Fibroblast of skin of left quadriceps (primary cell): Measurements from ENCODE around the gene ICAM4.
"Not testable (repeated sequence)": the region's sequence is repeated elsewhere in the genome, so short reads cannot be mapped to it uniquely, and the experiment has no call there.

Source experiments
- DNase-seq, 2 experiments: peaks; one replicate each; pipeline ENCODE4 v3.0.0-alpha.2; 2013; ENCODE audit warnings: low read depth in 2 of 2

Gene ICAM4

DNA sequence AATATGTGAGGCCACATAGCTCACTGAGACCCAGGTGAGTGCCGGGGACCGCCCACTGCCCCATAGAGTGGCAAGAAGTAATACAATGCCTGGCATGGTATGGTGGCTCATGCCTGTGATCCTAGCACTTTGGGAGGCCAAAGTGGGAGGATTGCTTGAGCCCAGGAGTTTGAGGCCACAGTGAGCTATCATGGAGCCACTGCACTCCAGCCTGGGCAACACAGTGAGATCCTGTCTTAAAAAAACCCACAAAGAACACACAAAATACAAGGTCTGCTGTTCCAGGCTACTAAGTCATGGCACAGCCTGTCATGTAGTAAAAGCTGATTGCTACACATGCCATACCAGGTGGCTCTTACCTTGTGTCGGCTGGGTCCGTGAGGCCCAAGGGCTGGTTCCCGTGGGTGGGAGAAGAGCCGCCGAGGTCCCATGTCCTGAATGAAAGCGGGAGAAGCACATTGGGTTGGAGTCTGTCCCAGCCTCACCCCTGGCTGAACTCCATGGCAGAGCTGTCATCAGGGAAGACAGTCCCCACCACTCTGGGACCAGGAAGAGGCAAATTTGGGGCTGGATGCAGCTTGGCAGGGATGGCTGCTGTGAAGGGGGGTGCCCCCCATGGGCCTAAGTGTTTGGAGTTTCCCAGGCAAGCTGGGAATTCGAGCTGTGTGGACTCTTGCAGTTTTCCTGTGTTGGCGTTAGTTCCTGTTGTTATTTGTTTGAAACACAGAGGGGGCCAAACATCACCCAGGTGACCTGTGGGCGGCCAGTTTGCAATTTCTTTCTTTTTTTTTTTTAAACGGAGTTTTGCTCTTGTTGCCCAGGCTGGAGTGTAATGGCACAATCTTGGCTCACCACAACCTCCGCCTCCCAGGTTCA is 32.3 kb downstream of the ICAM4 start:
- no peak for DNase-seq

DNA sequence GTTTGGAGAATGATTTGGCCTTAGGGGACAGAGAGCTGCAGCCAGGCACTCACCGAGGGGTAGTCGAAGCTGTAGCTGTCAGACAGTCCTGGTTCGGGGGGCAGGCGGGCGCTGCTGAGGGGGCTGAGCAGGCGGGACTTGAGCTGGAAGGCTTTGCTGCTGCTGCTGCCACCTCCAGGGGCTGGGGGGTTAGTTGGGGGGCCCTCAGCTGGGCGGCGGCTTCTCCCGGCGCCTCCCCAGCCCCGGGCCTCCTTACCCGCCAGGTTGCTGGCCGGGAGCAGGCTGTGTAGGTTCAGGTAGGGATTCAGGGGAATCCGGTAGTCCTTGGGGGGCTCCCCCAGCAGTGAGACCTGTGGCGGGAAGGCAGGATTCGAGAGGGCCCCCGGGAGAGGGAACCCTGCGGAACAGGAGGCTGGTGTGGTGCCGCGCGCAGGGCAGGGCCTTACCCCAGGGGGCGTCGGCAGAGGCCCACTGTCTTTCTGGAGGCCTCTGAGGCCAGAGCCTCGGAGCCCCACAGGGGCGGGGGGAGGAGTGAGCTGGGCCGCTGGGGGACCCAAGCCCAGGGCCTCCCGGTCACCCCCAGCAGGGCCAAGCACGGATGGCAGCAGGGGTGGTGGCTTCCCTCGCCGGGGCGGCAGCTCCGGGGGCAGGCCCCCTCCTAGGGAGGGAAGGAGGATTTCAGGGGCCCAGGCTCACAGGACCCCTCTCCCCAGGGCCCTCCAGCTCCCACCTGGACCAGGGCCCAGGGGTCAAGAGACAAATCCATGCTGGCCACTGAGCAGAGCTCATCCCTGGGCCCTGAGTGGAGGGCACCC is 34.1 kb downstream of the ICAM4 start:
- DNase-seq, result no peak

DNA sequence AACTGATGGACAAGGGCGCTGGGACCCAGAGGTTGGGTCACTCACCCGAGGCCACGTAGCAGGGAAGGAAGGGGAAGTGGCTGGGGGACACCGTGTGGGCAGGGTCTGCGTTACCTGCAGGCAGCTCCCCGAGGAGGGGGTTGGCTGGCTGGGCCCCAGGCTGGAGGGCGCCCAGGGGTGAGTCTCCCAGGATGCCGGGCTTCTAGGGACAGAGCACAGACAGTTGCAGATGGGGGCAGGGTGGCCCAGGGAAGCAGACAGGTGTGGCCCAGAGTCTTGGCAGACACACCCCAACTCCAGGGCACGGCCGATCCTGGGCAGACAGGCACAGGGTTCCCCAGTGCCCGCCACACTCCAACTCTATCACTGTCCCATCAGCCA is 34.7 kb downstream of the ICAM4 start:
- DNase-seq, result no peak

DNA sequence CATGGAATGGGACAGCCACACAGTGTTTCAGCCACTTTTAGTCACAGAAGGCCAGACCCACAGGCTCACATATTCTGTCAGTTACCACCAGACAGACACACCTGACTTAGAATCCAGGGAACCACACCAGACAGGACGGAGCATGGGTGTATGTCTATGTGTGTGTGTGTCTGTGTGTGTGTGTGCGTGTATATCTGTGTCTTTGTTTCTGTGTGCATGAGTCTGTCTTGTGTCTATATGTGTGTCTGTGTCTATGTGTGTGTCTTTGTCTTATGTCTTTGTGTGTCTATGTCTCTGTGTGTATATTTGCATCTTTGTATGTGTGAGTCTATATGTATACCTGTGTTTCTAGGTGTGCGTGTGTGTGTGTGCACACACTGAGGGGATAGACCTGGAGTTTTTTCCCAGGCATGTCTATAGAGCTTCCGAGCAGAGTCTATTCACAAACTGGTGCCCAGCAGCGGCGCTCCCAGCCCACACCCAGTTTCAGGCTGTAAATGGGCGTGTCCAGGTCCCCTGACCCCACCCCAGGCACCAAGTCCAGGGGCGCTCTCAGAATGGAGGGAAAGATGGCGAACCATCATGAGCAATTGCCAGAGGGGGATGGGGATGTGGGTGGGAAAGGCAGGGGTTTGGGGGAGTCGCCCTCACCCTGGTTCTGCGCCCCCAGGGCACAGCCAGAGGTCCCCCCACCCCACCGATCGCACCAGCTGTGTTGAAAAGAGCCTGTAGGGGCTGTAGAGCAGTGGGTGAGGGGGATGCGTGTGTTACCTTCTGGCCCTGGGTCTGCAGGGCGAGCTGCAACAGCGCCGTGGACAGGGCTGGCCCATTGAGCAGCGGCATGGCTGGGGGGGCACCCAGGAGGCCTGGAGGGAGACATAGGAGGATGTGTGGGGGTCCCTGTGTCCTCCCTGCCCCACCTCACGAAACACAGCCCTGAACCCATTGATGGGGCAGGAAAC is 35.4 kb downstream of the ICAM4 start:
- DNase-seq, result no peak

DNA sequence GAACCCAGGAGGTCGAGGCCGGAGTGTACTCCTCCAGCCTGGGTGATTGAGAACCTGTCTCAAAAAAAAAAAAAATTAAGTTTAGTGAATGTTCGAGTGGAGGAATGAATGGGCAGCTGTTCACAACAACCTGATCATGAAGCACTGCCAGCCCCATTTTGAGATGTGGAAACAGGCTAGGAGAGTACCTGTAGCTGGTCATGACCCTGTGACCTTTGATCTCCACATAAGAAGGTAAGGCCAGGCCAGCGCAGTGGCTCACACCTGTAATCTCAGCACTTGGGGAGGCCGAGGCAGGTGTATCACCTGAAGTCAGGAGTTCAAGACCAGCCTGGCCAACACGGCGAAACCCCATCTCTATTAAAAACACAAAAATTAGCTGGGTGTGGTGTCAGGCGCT is 39.0 kb downstream of the ICAM4 start:
- DNase-seq, result no peak

DNA sequence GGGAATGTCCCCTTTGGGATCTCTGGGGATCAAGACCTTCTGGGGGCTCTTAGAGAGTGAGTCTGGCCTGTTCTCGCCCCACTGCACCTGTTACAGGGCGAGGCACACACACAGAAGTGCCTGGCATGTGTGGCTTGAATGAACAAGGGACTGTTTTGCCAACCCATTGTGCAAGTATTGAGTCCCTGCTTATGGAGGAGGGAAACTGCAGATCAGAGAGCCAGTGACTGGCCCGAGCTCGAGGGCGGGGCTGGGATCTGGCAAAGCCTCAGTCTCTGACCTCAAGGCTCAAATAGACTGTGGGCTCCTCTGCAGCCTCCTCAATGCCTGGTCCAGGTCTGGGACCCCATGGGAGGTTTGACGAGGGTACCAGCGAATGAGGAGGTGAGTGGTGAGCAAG is 41.0 kb downstream of the ICAM4 start:
- no peak for DNase-seq

DNA sequence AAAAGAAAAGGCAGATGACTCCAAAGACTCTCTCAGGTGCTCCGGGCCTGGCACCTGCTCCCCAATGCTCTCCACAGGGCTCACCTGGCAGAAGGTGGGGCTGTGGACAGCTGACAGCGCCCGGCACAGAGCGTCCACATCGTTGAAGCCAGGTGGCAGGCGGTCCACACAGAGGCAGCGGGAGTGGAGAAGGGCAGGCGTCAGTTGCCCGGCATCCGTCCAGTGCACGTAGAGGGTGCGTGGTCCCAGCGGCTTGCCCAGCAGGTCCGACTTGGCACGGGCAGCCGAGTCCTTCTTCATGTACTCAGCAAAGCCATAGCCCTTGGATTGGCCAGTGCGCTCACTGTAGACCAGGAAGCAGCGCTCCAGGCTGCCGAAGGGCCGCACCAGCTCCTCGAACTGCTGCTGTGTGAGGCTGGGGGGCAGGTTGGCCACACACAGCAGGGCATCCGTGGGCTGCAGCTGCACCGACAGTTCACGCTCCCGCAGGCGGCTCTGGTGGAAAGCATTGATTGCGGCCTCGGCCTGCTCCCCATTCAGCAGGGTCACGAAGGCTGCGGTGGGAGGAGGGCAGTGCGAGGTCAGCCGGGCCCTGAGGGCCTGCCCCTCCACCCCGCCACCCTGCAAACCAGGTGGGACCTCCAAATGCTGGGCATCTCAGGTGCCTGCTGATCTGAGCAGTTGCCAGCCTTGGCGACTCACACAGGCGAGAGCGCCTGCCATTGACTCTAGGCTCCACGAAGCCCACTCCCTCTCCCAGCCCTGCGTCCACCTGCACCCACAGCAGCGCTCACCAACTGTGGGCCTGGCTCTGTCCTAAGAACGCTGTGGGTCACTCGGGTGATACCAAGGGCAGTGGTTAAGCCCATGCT is 42.0 kb downstream of the ICAM4 start:
- no peak for DNase-seq

DNA sequence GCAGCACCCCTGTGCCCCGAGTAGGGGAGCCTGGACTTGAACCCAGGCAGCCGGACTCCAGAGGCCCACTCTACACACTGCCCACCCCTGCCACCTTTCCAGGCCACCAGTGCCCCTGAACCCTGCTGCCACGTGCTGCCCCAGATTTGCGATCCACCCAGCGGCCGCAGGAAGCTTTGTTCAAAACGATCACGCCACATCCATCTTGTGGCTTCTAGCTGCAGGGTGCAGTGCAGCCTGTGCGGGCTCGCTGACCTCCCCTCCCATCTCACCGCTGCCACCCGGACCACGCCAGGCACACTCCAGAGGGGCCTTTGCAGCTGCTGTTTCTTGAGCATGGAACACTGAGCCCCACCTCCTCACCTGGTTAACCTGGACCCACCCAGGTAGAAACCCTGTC is 42.8 kb downstream of the ICAM4 start:
- DNase-seq, result no peak

DNA sequence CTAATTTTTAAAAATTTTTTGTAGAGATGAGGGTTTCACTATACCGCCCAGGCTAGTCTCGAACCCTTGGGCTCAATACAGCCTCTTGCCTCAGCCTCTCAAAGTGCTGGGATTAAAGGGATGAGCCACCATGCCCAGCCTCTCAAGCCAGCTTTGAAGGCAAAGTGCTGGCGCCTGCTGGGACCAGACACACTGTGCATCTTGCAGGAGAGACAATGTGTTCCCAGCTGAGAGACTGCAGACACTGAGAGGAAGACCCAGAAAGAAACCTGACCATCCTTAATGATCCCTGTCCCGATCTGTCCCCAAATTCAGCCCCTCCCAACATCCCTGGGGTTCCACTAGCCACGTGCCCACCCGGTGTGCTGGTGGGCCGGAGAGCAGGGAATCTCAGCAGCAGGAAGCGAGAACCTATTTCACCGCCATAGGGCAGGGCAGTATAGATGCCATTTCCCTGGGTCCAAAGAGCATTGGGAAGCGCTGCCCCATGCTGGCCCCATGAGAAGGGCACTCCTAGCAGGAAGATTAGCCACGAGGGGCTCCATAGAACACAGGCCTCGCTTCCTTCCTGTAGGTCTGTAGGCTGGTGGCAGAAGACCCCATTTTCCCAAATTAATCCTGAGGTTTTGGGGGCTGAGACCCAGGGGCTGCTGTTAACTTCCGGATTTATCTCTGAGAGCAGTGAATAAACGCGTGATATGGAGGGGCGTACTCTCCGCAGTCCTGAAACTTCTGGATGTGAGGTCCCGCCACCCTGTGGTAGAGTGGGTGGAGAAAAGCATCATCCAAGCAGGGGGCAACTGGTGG is 45.6 kb downstream of the ICAM4 start:
- no peak for DNase-seq

DNA sequence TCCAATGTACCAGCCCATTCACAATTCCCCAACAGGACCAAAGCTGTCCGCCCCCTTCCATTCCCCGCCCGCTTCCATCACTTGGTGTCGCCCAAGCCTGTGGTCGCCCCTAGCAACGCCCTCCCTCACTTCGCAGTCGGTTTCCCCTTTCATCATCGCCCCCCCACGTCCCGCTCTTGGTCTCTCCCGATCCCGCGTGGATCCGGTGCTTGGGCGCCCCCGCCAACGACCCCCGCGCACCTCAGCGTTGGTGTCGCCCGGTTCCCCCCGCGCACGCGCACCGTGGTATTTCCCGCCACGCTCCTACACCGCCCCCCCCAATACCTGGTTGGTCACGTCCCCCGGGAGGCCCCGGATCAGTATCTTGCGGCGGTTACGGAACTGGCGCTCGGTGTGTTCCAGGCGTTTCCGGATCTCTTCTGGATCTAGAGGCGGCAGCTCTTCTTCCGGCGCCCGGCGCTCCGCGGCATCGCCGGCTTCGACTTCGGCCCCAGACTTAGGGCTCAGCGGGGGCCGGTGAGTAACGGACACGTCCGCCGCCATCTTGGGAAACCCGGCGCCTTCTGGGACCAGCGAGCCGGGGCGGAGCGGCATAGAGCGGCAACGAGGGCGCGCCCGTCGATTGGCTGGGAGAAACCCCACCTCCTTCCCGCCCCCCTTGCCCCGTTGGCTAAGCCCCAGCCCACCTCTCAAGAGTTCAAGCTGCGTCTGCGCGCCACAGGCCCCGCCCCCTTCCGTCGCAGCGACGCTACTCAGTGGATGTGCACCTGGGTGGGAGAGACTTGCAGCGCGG is 46.4 kb downstream of the ICAM4 start, which contains the start of gene RAVER1:
TSS of gene RAVER1 (minus strand) at position 565 of the 793 bp plus-strand sequence. CDS start at position 543, 22 bp downstream.
- peak; percentile 94 for DNase-seq

DNA sequence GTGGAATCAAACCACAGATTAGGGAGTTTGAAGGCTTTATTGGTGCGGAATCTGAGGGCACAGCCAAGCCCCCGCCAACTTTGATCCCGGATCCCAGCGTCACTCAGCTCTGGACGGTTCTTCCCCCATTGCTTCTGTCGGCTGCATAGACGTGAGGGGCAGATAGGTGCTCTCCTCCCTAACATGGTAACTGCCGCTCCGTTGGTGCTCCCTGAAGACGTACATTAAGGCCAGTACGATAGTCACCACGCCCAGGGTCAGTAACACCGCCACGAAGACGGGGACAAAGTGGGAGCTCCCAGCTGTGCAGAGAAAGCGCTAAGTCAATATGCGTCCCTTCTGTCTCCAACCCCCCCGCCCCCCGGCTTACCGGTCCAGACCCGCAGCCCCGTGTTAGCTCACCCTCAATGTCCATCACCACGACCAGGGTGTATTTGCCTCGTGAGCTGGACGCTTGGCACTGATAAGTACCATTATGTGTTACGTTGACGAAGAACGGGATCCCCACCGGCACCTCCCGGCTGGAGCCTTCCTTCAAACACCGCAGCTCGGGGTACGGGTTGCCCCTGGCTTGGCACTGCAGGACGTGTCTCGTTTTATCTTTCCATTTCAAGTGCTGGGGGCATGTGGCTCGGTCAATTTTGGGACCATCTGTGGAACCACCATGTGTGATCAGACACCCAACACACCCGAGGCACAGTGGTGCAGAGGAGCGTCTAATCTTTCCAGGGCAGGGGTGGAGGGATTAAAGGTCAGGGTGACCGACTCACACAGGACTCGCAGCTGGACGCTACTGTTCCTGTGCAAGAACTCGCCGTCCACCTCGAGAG is 47.2 kb downstream of the ICAM4 start:
- DNase-seq, result no peak

DNA sequence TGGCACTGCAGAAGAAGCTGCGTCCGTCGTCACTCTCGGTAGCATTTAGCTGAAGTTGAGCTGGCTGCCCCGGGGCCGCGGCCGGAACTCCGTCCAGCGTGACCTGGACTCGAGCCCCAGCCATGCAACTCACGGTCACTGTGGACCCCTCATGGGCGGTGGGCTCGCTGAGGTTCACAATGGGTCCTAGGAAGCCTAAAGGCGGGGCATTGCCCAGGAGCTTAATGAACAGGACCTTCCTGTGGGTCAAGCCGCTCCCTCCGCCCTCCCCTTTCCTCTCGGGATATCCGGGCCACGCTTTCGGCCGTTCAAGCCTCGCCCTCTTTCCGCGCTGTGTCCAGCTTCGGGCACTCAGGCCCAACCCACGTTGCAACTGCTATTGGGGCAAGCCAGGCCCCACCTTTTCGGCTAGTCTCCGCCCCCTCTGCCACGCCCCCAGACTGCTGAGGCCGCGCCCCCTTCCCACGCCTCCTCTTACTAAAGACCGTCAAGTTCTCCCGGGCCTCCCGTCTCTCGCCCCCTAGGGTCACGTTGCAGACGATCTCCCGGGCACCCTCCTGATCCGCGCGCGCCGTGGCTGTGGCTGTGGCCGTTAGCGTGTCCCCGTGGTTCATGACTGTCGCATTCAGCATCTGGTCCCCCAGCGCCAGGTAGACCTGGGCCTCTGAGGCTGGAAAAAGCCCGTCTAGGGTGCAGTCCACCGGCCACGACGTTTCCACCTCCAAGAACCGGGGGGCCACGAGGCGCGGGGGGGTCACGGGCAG is 48.0 kb downstream of the ICAM4 start:
- DNase-seq, result peak; percentile 68 to 70

DNA sequence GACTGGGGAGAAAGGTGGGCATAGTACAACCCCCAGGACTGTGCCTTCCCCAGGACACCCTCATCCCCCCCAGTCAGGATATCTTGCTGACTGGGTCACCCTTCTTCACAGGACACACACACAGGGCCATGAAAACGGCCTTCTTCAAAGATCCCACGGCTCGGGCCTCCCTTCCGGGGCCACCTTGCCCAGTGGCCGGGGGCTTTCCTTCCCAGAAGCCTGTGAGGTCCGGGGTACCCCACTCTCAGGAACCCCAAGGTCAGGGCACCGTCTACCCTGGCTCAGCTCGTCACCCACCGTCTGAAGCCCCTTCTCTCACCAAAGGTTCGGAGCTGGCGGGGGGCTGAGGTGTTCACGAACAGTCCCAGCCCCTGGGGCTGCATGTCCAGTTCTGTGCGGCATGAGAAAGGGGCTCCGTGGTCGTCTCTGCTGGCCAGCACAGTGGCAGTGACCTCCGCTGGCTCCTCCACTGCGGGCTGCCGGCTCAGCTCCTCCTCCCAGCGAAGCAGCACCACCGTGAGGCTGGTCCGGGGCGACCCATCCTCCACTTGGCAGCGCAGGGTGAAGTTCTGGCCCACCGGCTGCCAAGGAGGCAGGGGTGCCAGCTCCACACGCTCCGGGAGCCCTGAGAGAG is 48.7 kb downstream of the ICAM4 start:
- DNase-seq, result no peak

DNA sequence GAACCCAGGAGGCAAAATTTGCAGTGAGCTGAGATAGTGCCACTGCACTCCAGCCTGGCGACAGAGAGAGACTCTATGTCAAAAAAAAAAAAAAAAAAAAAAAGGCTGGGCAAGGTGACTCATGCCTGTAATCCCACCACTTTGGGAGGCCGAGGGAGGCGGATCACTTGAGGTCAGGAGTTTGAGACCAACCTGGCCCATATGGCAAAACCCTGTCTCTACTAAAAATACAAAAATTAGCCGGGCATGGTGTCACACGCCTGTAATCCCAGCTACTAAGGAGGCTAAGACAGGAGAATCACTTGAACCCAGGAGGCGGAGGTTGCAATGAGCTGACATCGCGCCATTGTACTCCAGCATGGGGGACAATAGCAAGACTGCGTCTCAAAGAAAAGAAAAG is 50.0 kb downstream of the ICAM4 start:
- not testable (repeated sequence) for DNase-seq
